ENCODE results near the gene HM13.

The HM13 gene

DNA sequence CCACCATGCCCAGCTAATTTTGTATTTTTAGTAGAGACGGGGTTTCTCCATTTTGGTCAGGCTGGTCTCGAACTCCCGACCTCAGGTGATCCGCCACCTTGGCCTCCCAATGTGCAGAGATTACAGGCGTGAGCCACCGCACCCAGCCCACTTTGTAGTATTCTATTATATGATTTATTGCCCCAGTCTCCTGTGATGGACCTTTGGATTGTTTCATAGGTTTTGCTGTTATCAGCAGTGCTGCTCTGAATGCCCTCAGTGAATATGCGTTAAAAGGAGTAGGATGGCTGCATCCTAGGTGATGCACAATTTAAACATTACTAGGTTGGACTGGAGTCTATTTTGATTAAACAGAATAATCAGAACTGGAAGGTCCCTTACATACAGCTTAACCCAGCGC, 101.2 kb downstream of the HM13 start:
- no peak for DNase-seq

- no peak for DNase-seq
Measured at GRCh38 chr20:31617432-31618104, 103.3 kb downstream of the HM13 start.

Measured in NCI-H1694 (cell line).